ENCODE data around the gene PLCB2.

Gene PLCB2

DNA sequence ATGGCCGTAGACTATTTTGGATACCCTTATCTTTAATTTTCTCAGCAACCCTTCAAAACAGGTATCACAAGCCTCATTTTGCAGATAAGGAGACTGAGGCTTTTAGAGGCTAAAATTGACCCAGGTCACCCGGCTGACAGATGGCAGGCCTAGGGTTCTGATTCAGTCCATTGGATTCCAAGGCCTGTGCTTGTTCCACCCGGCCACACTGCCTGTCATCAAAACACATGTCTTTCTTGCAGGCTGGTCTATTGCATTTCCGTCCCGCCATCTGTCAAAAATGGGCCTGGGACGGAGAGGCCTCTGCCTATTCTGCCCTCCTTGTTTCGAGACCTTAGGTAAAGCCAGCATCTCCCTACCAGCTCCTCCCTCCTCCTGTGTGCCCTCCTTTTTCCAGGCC lies 23.9 kb upstream of the PLCB2 start:
- Histone ChIP-seq H3K4me3 (replicated peaks; ENCODE audit: insufficient read depth, low read length) (no peak overlapping the region), H3K27me3 (ENCODE audit: insufficient read depth, poor library complexity, severe bottlenecking) (no peaks in the 10 kb centered on the region), H3K27ac (replicated peaks) (no peak overlapping the region)
- no peak for TF ChIP-seq GABPA (IDR thresholded peaks at IDR 0.05; ENCODE audit: low read depth)
- TF ChIP-seq REST (IDR thresholded peaks at IDR 0.05; ENCODE audit: insufficient replicate concordance, low read depth): no peak
- TF ChIP-seq SPI1 (IDR thresholded peaks at IDR 0.05; ENCODE audit: borderline replicate concordance, low read depth): no peak
- TF ChIP-seq, protein P1, sequence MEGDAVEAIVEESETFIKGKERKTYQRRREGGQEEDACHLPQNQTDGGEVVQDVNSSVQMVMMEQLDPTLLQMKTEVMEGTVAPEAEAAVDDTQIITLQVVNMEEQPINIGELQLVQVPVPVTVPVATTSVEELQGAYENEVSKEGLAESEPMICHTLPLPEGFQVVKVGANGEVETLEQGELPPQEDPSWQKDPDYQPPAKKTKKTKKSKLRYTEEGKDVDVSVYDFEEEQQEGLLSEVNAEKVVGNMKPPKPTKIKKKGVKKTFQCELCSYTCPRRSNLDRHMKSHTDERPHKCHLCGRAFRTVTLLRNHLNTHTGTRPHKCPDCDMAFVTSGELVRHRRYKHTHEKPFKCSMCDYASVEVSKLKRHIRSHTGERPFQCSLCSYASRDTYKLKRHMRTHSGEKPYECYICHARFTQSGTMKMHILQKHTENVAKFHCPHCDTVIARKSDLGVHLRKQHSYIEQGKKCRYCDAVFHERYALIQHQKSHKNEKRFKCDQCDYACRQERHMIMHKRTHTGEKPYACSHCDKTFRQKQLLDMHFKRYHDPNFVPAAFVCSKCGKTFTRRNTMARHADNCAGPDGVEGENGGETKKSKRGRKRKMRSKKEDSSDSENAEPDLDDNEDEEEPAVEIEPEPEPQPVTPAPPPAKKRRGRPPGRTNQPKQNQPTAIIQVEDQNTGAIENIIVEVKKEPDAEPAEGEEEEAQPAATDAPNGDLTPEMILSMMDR (IDR thresholded peaks at IDR 0.05; ENCODE audit: insufficient read depth, low read length): no peak
- no peak for DNase-seq (ENCODE audit: low read depth in 1 of 2, low spot score in 1 of 2)

- Histone ChIP-seq H3K4me3 (replicated peaks; ENCODE audit: insufficient read depth, low read length) (no peak overlapping the region), H3K27me3 (ENCODE audit: insufficient read depth, poor library complexity, severe bottlenecking) (no peaks in the 10 kb centered on the region), H3K27ac (replicated peaks) (no peak overlapping the region)
- TF ChIP-seq POLR2AphosphoS5 (IDR thresholded peaks at IDR 0.05; ENCODE audit: low read depth): no peak
- no peak for TF ChIP-seq REST (IDR thresholded peaks at IDR 0.05; ENCODE audit: insufficient replicate concordance, low read depth)
- TF ChIP-seq, protein P1 (IDR thresholded peaks at IDR 0.05; ENCODE audit: insufficient read depth, low read length): no peak
- no peak for TF ChIP-seq GABPA (IDR thresholded peaks at IDR 0.05; ENCODE audit: low read depth)
- no peak for TF ChIP-seq SPI1 (IDR thresholded peaks at IDR 0.05; ENCODE audit: borderline replicate concordance, low read depth)
- no peak for DNase-seq (ENCODE audit: low read depth in 1 of 2, low spot score in 1 of 2)
These were observed 23.3 kb upstream of the PLCB2 start for GRCh38 chr15:40331026-40331425.

DNA sequence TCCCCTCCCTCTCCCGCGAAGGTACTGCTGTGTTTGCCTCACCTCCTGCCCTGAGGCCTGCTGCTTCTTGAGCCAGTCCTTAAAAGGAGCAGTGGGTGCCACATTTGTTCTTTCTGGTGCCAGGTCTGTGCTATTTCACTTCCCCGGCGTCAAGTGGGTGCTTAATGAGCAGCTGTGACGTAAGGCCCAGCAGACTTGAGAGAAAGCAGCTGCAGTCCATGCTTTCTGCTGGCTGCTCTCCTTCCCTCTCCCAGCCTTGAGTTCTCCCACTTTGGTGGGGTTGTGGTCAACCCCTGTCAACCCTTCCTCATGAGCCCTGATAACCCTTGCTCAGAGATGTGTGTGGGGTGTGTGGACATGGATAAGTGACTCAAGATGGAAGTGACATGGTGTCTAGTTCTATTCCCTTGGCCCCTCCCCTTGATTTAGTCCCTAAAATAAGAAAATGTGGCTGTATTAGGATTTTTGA lies 22.7 kb upstream of the PLCB2 start:
- Histone ChIP-seq H3K27ac (replicated peaks) (peak overlapping the region; percentile 33), H3K27me3 (ENCODE audit: insufficient read depth, poor library complexity, severe bottlenecking) (no peaks in the 10 kb centered on the region), H3K4me3 (replicated peaks; ENCODE audit: insufficient read depth, low read length) (no peak overlapping the region)
- peak; percentile 45 to 64 for DNase-seq (ENCODE audit: low read depth in 1 of 2, low spot score in 1 of 2)
- TF ChIP-seq, protein P1 (IDR thresholded peaks at IDR 0.05; ENCODE audit: insufficient read depth, low read length): no peak
- TF ChIP-seq GABPA (IDR thresholded peaks at IDR 0.05; ENCODE audit: low read depth): no peak
- no peak for TF ChIP-seq SPI1 (IDR thresholded peaks at IDR 0.05; ENCODE audit: borderline replicate concordance, low read depth)
- TF ChIP-seq REST (IDR thresholded peaks at IDR 0.05; ENCODE audit: insufficient replicate concordance, low read depth): no peak
- TF ChIP-seq POLR2AphosphoS5 (IDR thresholded peaks at IDR 0.05; ENCODE audit: low read depth): no peak
